GM18907 (cell line): ENCODE results near the gene SRRM3.
"Not testable (repeated sequence)": the region's sequence is repeated elsewhere in the genome, so short reads cannot be mapped to it uniquely, and the experiment has no call there.

Experiments
- ATAC-seq: cut with Tn5 transposase; IDR thresholded peaks from one replicate; pipeline ENCODE4 v1.9.1; 2021; ENCODE audit warnings: mild to moderate bottlenecking, moderate library complexity; ENCODE audit not compliant: unreplicated experiment

The SRRM3 gene

GRCh38 chr7:76285604-76286374 lies 84.1 kb downstream of the SRRM3 start:
- ATAC-seq, result no peak

GRCh38 chr7:76286842-76287403 lies 85.2 kb downstream of the SRRM3 start:
- ATAC-seq, result no peak

- ATAC-seq, result not testable (repeated sequence)
These were observed 89.2 kb downstream of the SRRM3 start for GRCh38 chr7:76290847-76291350.

- ATAC-seq, result peak; percentile 88
These were observed 89.9 kb downstream of the SRRM3 start for GRCh38 chr7:76291351-76292212.

- ATAC-seq, result no peak
These were observed 90.5 kb downstream of the SRRM3 start for GRCh38 chr7:76292213-76292573.

GRCh38 chr7:76292911-76293310 lies 91.2 kb downstream of the SRRM3 start:
- ATAC-seq, result not testable (repeated sequence)

- no peak for ATAC-seq
These were observed 91.8 kb downstream of the SRRM3 start for GRCh38 chr7:76293407-76293901.

GRCh38 chr7:76294344-76295024 lies 92.8 kb downstream of the SRRM3 start:
- no peak for ATAC-seq

GRCh38 chr7:76296743-76297740 lies 95.3 kb downstream of the SRRM3 start:
- no peak for ATAC-seq

GRCh38 chr7:76300166-76300731 lies 98.6 kb downstream of the SRRM3 start:
- ATAC-seq, result no peak

GRCh38 chr7:76301000-76301399 lies 99.3 kb downstream of the SRRM3 start:
- ATAC-seq, result no peak

GRCh38 chr7:76302347-76303201 lies 100.9 kb downstream of the SRRM3 start, which contains the start of gene HSPB1:
Gene HSPB1, plus strand, starts transcription at chr7:76302673. Its CDS starts 40 bp downstream, at chr7:76302713.
- peak; percentile 62 for ATAC-seq

- ATAC-seq, result peak; percentile 45
These were observed 101.8 kb downstream of the SRRM3 start for GRCh38 chr7:76303202-76304147.

GRCh38 chr7:76304888-76305375 lies 103.2 kb downstream of the SRRM3 start:
- ATAC-seq, result no peak

- not testable (repeated sequence) for ATAC-seq
These were observed 107.2 kb downstream of the SRRM3 start for GRCh38 chr7:76308874-76309273.

- not testable (repeated sequence) for ATAC-seq
These were observed 107.8 kb downstream of the SRRM3 start for GRCh38 chr7:76309341-76310101.
